T-helper 2 cell treated with Interferon-gamma antibody and Interleukin-4, amounts not matched to agents 5 μg/mL and 100 μg/mL, for 36 hours (primary cell): ENCODE data around the gene PCDHB6.
"Not testable (repeated sequence)": the region's sequence is repeated elsewhere in the genome, so short reads cannot be mapped to it uniquely, and the experiment has no call there.

Experiments used
- DNase-seq: peaks from one replicate; pipeline ENCODE4 v3.0.0; 2021; ENCODE audit warnings: low spot score
- H3K27ac Mint-ChIP-seq: one replicate; pipeline ENCODE4 v1.8.0; 2021; ENCODE audit warnings: mild to moderate bottlenecking, mixed read lengths
- H3K27me3 Mint-ChIP-seq: one replicate; pipeline ENCODE4 v1.8.0; 2021; ENCODE audit warnings: low read depth, mixed read lengths
- H3K36me3 Mint-ChIP-seq: one replicate; pipeline ENCODE4 v1.8.0; 2021; ENCODE audit warnings: low read depth, mixed read lengths
- H3K4me1 Mint-ChIP-seq: one replicate; pipeline ENCODE4 v1.8.0; 2021; ENCODE audit warnings: low read depth, mixed read lengths
- H3K4me3 Mint-ChIP-seq: one replicate; pipeline ENCODE4 v1.8.0; 2022; ENCODE audit warnings: mild to moderate bottlenecking, moderate library complexity, mixed read lengths
- H3K9me3 Mint-ChIP-seq: one replicate; pipeline ENCODE4 v1.8.0; 2021; ENCODE audit warnings: mixed read lengths

PCDHB6 gene

GRCh38 chr5:141180313-141180712, 30.5 kb downstream of the PCDHB6 start:
- Mint-ChIP-seq H3K9me3 (peaks cover 39% of the 10 kb centered on the region), H3K36me3 (no peaks in the 10 kb centered on the region), H3K4me3 (no peak overlapping the region), H3K4me1 (no peaks in the 10 kb centered on the region), H3K27ac (no peak overlapping the region), H3K27me3 (no peaks in the 10 kb centered on the region)
- no peak for DNase-seq

- Mint-ChIP-seq H3K27me3 (no peaks in the 10 kb centered on the region), H3K27ac (no peak within 1 kb of the TSS), H3K4me3 (no peak within 1 kb of the TSS), H3K36me3 (no peaks in the 10 kb centered on the region), H3K9me3 (peaks cover 51% of the 10 kb centered on the region), H3K4me1 (peaks cover 2% of the 10 kb centered on the region)
- no peak for DNase-seq
Observed at GRCh38 chr5:141182248-141182647, 32.4 kb downstream of the PCDHB6 start, which contains the start of gene PCDHB16. Gene PCDHB16 (plus strand): TSS chr5:141182387. CDS start chr5:141182560, 173 bp downstream.

GRCh38 chr5:141184117-141184855, 34.4 kb downstream of the PCDHB6 start:
- not testable (repeated sequence) for H3K4me3 Mint-ChIP-seq, H3K36me3 Mint-ChIP-seq, H3K27me3 Mint-ChIP-seq, DNase-seq, H3K4me1 Mint-ChIP-seq, H3K27ac Mint-ChIP-seq
- peaks cover 55% of the 10 kb centered on the region for H3K9me3 Mint-ChIP-seq

- Mint-ChIP-seq H3K9me3 (peaks cover 50% of the 10 kb centered on the region), H3K27ac (no peak within 1 kb of the TSS)
Observed at GRCh38 chr5:141186897-141187512, 37.1 kb downstream of the PCDHB6 start, which contains the start of gene PCDHB9. Gene PCDHB9 (plus strand): TSS chr5:141187161. CDS start chr5:141187319, 158 bp downstream.

GRCh38 chr5:141188682-141189081, 38.8 kb downstream of the PCDHB6 start:
- Mint-ChIP-seq H3K9me3 (peaks cover 43% of the 10 kb centered on the region), H3K36me3 (peaks cover 11% of the 10 kb centered on the region)
- not testable (repeated sequence) for DNase-seq, H3K27me3 Mint-ChIP-seq, H3K27ac Mint-ChIP-seq, H3K4me3 Mint-ChIP-seq, H3K4me1 Mint-ChIP-seq

More at GRCh38 chr5:141186897-141187512, 37.1 kb downstream of the PCDHB6 start, which contains the start of gene PCDHB9:
- H3K36me3 Mint-ChIP-seq = peaks cover 11% of the 10 kb centered on the region
- peak within 1 kb of the TSS; percentile 58 for H3K4me3 Mint-ChIP-seq
- DNase-seq = no peak
- peaks cover 2% of the 10 kb centered on the region for H3K4me1 Mint-ChIP-seq
- no peaks in the 10 kb centered on the region for H3K27me3 Mint-ChIP-seq

GRCh38 chr5:141189131-141189530, 39.3 kb downstream of the PCDHB6 start:
- not testable (repeated sequence) for H3K27me3 Mint-ChIP-seq, DNase-seq, H3K4me1 Mint-ChIP-seq, H3K27ac Mint-ChIP-seq, H3K4me3 Mint-ChIP-seq
- Mint-ChIP-seq H3K9me3 (peaks cover 42% of the 10 kb centered on the region), H3K36me3 (peaks cover 11% of the 10 kb centered on the region)

- peaks cover 11% of the 10 kb centered on the region for H3K36me3 Mint-ChIP-seq
- no peaks in the 10 kb centered on the region for H3K27me3 Mint-ChIP-seq
- H3K4me3 Mint-ChIP-seq = no peak within 1 kb of the TSS
- DNase-seq = no peak
- no peaks in the 10 kb centered on the region for H3K4me1 Mint-ChIP-seq
- peaks cover 37% of the 10 kb centered on the region for H3K9me3 Mint-ChIP-seq
- H3K27ac Mint-ChIP-seq = no peak within 1 kb of the TSS
Observed at GRCh38 chr5:141192110-141192725, 42.4 kb downstream of the PCDHB6 start, which contains the start of gene PCDHB10. Gene PCDHB10 (plus strand): TSS chr5:141192353. CDS start chr5:141192553, 200 bp downstream.

- H3K36me3 Mint-ChIP-seq, H3K4me1 Mint-ChIP-seq, DNase-seq, H3K4me3 Mint-ChIP-seq, H3K27me3 Mint-ChIP-seq, H3K27ac Mint-ChIP-seq: not testable (repeated sequence)
- peaks cover 45% of the 10 kb centered on the region for H3K9me3 Mint-ChIP-seq
Observed at GRCh38 chr5:141194332-141194731, 44.5 kb downstream of the PCDHB6 start.

GRCh38 chr5:141196363-141196762, 46.5 kb downstream of the PCDHB6 start:
- no peaks in the 10 kb centered on the region for H3K4me1 Mint-ChIP-seq
- no peak overlapping the region for H3K4me3 Mint-ChIP-seq
- no peak overlapping the region for H3K27ac Mint-ChIP-seq
- peaks cover 4% of the 10 kb centered on the region for H3K36me3 Mint-ChIP-seq
- H3K9me3 Mint-ChIP-seq = peaks cover 55% of the 10 kb centered on the region
- no peak for DNase-seq
- no peaks in the 10 kb centered on the region for H3K27me3 Mint-ChIP-seq

GRCh38 chr5:141199359-141200235, 49.7 kb downstream of the PCDHB6 start, which contains the start of gene PCDHB11:
Gene PCDHB11 (plus strand): TSS chr5:141199627. CDS start chr5:141199775, 148 bp downstream.
- Mint-ChIP-seq H3K4me3 (no peak within 1 kb of the TSS), H3K9me3 (peaks cover 48% of the 10 kb centered on the region), H3K27me3 (no peaks in the 10 kb centered on the region), H3K4me1 (no peaks in the 10 kb centered on the region), H3K36me3 (no peaks in the 10 kb centered on the region), H3K27ac (no peak within 1 kb of the TSS)
- DNase-seq = no peak

- not testable (repeated sequence) for H3K27me3 Mint-ChIP-seq, H3K4me3 Mint-ChIP-seq, DNase-seq, H3K27ac Mint-ChIP-seq, H3K4me1 Mint-ChIP-seq, H3K36me3 Mint-ChIP-seq
- peaks cover 44% of the 10 kb centered on the region for H3K9me3 Mint-ChIP-seq
Observed at GRCh38 chr5:141201126-141201525, 51.3 kb downstream of the PCDHB6 start.

GRCh38 chr5:141201646-141202045, 51.8 kb downstream of the PCDHB6 start:
- H3K36me3 Mint-ChIP-seq, DNase-seq, H3K4me1 Mint-ChIP-seq, H3K4me3 Mint-ChIP-seq, H3K27me3 Mint-ChIP-seq, H3K27ac Mint-ChIP-seq: not testable (repeated sequence)
- peaks cover 39% of the 10 kb centered on the region for H3K9me3 Mint-ChIP-seq
